ENCODE measurements around the gene TRIM6.
"Not testable (repeated sequence)": the region's sequence is repeated elsewhere in the genome, so short reads cannot be mapped to it uniquely, and the experiment has no call there.

The TRIM6 gene, protein sequence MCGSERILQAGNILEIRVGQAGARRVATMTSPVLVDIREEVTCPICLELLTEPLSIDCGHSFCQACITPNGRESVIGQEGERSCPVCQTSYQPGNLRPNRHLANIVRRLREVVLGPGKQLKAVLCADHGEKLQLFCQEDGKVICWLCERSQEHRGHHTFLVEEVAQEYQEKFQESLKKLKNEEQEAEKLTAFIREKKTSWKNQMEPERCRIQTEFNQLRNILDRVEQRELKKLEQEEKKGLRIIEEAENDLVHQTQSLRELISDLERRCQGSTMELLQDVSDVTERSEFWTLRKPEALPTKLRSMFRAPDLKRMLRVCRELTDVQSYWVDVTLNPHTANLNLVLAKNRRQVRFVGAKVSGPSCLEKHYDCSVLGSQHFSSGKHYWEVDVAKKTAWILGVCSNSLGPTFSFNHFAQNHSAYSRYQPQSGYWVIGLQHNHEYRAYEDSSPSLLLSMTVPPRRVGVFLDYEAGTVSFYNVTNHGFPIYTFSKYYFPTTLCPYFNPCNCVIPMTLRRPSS

GRCh38 chr11:5596607-5597201, at the start of gene TRIM6:
TSS of gene TRIM6 (plus strand) at chr11:5596637. CDS start at chr11:5596898, 261 bp downstream.
- DNase-seq, result no peak

DNA sequence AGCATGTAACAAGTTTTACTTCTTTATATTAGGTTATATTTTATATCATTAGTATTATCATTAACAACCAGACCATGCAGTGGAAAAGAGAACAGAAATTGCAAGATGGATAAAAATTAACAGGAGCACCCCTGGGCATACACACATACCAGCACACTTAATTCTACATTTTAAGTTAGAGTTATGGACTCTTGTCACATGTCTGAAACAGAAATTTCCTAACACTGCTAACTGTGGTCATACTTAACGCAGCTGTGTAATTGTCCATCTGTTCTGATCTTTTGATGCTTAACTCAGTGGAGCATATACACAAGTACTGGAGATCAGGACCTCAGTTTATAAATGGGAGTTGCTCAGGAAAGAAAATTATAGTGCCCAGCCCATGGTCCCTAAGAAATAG, 48.5 kb upstream of the TRIM6 start:
- DNase-seq, result no peak

DNA sequence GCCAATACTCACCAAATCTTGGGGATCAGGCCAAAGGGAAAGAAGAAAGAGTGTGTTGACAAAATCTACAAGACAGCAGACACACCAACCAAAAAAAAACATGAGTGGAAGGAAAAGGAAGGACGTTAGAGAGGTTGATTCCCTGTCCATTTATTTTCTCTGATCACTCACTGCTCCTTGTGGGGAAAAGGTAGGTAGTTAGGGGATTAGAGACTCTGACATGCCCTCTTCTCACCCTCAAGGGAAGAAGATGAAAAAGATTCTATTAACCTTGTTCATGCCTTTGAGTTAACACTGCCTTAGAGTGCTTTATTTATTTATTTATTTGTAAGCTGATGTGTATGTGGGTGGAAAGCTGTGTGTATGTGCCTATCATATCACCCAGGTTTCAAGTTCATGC, 48.0 kb upstream of the TRIM6 start, which contains the start of gene OR52H1:
Gene OR52H1, minus strand, starts transcription at position 101 of the 400 bp plus-strand sequence. CDS start 3,035 bp downstream, outside the sequence.
- no peak for DNase-seq

DNA sequence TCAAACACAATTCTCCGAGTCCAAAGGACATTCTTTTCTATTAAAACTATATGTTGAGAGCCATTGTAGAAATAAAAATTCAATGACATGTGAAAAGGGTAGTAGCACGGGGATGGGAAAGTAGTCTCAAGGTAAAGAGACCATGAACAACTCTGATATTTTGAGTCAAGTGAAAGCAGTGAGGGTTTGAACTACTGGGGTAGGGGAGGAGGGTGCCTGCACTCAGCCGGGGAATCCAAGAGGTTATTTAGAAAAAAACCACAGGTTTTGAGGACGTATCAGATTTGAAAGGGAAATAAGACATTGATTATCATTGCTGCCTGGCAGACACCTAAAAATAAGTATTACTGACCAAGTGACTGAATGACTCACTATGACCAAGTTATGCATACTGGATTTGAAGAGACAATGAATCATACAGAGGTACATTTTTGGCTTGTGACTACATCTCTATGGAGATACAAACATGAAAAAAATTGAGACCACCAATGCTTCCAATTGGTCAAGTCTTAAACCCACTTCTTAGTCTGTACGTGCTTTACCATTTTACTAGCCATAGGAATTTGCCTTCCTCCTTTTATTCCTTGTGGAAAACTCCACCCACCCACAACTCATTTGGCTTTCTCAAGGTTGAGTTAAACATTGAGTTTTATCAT, 45.9 kb upstream of the TRIM6 start:
- no peak for DNase-seq

DNA sequence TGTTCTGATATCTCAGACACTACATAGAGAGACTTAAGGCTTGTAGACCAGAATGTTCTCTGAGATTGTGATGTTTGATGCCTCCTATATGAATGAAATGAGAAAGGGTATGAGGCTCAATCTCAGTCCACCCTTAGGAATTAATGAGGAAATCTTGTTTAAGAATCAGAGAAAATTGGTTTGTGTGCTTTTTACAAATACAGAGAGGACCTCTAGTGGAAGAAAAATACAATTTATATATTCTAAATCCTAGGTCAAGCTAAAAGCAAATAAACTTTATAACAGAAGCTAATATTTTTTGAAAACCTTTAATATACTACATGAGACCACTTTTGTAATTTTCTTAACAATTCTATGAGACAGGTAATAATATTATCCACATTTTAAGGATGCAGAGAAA, 43.1 kb upstream of the TRIM6 start:
- DNase-seq, result no peak

DNA sequence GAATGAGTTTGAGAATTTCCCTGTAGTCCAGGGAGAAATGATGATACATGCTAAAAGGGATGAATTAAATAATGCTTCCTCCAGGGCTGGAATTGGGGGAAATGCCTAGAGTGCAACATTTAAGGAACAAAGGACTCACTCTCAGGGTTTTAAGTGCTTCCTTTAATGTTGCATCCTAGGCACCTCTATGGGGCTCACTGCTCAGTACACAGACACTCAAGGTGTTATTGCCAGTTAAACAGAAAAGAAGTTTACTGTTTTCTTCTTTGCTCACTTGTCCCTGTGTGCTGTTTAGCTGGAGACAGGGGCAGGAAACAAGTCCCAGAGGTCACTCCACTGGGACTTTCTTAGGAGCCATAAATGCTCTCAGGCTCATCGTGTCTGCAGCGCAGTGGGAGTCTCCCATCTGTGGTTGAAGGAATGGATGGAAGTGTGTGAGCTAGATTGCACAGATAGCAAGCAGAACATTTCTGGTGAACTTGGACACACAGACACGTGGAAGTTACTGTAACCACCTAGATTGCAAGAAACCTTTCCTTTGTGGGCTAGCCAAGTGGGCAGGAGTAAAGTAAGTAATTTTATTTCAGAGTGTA, 39.7 kb upstream of the TRIM6 start:
- no peak for DNase-seq

DNA sequence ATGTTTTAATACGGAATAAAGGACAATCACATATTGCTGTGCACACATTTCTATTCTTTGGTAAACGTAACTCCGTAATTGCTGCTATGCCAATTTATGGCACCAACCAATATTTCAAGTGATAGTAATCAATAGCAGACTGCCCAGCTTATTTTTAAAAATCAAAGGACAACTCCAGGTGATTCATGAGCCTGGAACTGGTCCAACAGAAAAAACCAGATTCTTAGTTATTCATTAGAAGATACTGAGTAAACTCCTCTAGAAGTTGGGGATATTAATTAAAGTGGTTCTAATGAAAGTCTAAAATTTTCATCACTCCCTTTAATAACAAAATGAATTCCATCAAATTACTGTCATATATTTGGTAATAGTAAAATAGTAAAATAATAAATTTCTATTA, 38.7 kb upstream of the TRIM6 start:
- no peak for DNase-seq

DNA sequence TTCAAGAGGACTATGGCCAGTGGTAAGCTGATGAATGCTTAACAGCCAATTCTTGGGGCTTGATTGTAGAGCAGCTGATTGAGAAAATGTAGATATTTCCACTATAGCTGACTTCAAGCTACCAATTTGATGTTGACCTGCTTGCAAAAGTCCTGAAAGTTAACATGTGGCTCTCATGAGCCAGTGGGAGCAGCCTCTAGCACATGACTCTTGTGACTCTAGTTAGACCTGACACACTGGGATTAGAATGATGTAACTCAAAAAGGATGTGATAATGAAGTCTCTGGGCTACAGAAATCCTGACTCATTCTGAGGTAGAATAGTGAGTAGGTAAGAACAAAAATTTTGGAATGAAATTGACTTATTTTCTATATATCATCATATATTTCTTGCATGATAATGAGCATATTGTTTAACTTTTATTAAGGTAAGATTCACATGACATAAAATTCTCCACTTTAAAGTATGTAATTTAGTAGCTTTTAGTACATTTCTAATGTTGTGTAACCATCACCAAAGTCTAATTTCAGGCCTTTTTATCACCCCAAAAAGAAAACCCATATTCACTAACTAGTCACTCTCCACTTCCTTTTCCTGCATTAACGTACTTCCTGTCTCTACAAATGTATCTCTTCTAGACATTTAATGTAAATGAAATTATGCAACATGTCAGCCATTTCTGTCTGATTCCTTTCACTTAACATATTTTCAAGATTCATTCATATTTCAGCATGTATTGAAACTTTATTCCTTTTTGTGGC, 32.0 kb upstream of the TRIM6 start:
- DNase-seq, result no peak

DNA sequence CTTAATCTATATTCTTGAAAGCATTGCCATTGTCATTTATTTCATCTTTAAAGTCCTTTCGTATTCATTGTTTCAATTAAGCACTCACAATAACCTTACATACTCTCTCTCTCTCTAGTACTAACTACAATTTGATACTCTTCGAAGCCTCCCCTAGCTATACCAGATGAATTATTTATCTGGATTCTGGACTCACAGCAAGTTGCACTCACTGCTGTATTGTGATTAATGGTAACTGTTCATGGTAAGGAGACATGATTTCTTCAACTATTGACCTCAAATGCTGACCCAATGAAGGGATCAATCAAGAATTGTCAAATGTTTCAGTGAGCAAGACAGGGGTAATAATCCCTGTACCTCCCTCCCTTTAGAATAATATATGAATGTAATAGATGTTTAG, 21.8 kb upstream of the TRIM6 start:
- no peak for DNase-seq

- no peak for DNase-seq
Observed at GRCh38 chr11:5575152-5575551, 21.3 kb upstream of the TRIM6 start.

DNA sequence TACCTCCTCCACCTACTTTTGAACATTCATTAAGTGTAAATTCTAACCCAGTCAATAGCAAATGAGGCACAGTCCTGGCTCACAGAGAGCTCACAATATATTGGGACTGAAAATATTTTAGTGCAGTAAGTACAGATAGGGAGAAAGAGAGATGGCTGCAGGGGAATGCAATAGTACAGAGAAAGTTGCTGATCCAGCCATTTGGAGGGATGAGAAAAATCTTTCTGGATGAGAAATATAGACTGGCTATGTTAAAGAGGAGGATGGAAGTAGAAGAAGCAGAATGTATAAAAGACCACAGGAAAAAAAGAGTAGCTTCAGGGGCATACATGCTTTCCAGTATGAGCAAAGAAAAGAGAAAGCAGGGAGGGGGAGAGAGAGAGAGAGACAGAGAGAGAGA, 19.3 kb upstream of the TRIM6 start:
- DNase-seq, result no peak

- no peak for DNase-seq
Observed at GRCh38 chr11:5580577-5580976, 15.9 kb upstream of the TRIM6 start, which contains the start of gene OR52B6. TSS of gene OR52B6 (plus strand) at chr11:5580877. CDS start at chr11:5580877, 0 bp downstream.

DNA sequence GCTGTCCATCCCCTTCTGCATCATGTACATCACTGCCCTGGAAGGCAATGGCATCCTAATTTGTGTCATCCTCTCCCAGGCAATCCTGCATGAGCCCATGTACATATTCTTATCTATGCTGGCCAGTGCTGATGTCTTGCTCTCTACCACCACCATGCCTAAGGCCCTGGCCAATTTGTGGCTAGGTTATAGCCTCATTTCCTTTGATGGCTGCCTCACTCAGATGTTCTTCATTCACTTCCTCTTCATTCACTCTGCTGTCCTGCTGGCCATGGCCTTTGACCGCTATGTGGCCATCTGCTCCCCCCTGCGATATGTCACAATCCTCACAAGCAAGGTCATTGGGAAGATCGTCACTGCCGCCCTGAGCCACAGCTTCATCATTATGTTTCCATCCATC, 15.4 kb upstream of the TRIM6 start:
- DNase-seq, result no peak

GRCh38 chr11:5584458-5584857, 12.0 kb upstream of the TRIM6 start:
- not testable (repeated sequence) for DNase-seq

DNA sequence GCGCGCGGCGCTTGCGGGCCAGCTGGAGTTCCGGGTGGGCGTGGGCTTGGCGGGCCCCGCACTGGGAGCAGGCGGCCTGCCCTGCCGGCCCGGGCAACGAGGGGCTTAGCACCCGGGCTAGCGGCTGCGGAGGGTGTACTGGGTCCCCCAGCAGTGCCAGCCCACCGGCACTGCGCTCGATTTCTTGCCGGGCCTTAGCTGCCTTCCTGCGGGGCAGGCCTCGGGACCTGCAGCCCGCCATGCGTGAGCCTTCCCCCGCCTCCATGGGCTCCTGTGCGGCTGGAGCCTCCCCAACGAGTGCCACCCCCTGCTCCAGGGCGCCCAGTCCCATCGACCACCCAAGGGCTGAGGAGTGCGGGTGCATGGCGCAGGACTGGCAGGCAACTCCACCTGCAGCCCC, 6.5 kb upstream of the TRIM6 start:
- DNase-seq, result not testable (repeated sequence)

GRCh38 chr11:5591613-5592012, 4.8 kb upstream of the TRIM6 start:
- DNase-seq, result no peak

GRCh38 chr11:5592615-5593014, 3.8 kb upstream of the TRIM6 start:
- no peak for DNase-seq

DNA sequence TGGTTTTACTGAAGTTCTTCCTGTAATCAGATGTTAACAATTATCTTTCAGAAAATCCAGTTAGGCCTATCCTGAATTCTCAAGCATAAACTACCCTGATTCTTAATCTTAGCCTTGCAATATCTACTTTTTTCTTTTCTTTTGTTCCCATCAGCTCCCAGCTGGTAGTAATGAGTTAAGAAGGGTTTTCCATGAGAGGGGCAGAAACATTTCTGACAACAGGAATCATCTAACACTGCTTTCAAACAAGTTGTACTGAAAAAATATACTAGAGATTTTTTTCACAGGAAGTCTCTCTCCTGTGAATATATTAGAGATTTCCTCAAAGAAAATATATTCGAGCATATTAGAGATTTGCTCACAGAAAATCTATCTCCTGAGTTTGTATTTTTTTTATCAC, 3.3 kb upstream of the TRIM6 start:
- DNase-seq, result no peak

- no peak for DNase-seq
Observed at GRCh38 chr11:5597953-5598352, 1.5 kb downstream of the TRIM6 start.

DNA sequence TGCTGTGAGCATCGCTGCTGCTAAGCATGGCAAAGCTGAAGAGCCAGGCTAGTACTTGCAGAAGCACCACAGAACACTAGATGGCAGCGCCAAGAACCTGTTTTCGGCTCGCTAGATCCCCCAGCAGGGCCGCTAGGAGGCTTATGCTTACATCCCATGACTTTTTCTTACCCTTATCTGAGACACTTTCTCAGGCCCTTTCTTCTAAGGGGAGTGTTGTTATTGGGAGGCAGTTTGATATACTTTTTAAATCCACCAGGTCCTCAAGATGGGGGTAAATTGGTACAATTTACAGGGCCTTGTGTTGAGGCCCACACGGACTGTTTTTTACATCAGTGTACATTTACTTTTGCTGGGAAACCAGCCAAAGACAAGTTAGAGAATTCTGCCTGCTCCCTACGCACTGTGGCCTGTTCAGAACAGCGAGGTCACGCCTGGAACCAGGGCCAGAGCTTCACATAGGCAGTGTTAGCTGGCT, 4.0 kb downstream of the TRIM6 start:
- peak in 1 of 2 experiments; percentile 30 for DNase-seq

DNA sequence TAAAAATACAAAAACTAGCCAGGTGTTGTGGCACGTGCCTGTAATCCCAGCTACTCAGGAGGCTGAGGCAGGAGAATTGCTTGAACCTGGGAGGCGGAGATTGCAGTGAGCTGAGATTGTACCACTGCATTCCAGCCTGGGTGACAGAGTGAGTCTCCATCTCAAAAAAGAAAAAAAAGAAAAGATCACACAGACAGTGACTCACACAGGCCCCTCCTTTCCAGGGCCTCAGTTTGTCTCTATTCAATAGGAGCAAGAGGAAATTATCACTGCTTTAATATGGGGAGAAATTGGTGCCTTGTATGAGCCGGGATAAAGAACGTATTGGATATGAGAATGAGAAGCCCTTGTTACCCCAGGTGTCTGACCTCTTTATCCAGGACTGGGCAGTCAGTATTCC, 6.4 kb downstream of the TRIM6 start:
- not testable (repeated sequence) for DNase-seq

- no peak for DNase-seq
Observed at GRCh38 chr11:5603326-5603725, 6.9 kb downstream of the TRIM6 start.

Measured in SHP77 (cell line).